OCI-LY1 (cell line): ENCODE data around the gene DEPDC5.

Source experiments
- H2AFZ ChIP-seq: fragments of 200-600 bp; sonication (generic), shearing (Covaris generic); 2 replicates; pipeline ENCODE4 v1.6.0; 2014; ENCODE audit warnings: antibody characterized with exemption, mild to moderate bottlenecking, low read length
- H3F3A ChIP-seq: fragments of 200-600 bp; sonication (generic), shearing (Covaris generic); 2 replicates; pipeline ENCODE4 v1.6.0; 2014; ENCODE audit warnings: mild to moderate bottlenecking, antibody characterized with exemption, low read length, moderate library complexity; ENCODE audit not compliant: insufficient read depth
- H3K27ac ChIP-seq: fragments of 200-600 bp; sonication (generic); 2 replicates; pipeline ENCODE4 v1.5.1; 2014; ENCODE audit warnings: low read length, mixed run types, mild to moderate bottlenecking, low read depth; ENCODE audit not compliant: poor library complexity, severe bottlenecking
- H3K27me3 ChIP-seq: fragments of 200-600 bp; sonication (generic); 2 replicates; pipeline ENCODE4 v1.6.0; 2014; ENCODE audit warnings: antibody characterized with exemption, mild to moderate bottlenecking, low read length, moderate library complexity; ENCODE audit not compliant: insufficient read depth
- H3K36me3 ChIP-seq: fragments of 200-600 bp; sonication (generic); 2 replicates; pipeline ENCODE4 v1.6.1; 2014; ENCODE audit warnings: mild to moderate bottlenecking, antibody characterized with exemption, low read length, moderate library complexity, mixed read lengths; ENCODE audit not compliant: insufficient read depth
- H3K4me1 ChIP-seq: fragments of 200-600 bp; sonication (generic); 2 replicates; pipeline ENCODE4 v1.5.1; 2014; ENCODE audit warnings: mild to moderate bottlenecking, low read length, moderate library complexity; ENCODE audit not compliant: insufficient read depth, severe bottlenecking
- H3K4me2 ChIP-seq: fragments of 200-600 bp; sonication (generic), shearing (Covaris generic); 2 replicates; pipeline ENCODE4 v1.6.1; 2014; ENCODE audit warnings: low read length
- H3K4me3 ChIP-seq: fragments of 200-600 bp; sonication (generic); 2 replicates; pipeline ENCODE4 v1.5.1; 2014; ENCODE audit warnings: low read length, low read depth, mild to moderate bottlenecking, mixed read lengths; ENCODE audit not compliant: poor library complexity, severe bottlenecking
- H3K79me2 ChIP-seq: fragments of 200-600 bp; shearing (Covaris generic); 2 replicates; pipeline ENCODE4 v1.6.1; 2016; ENCODE audit warnings: mixed run types, low read length, mixed read lengths; ENCODE audit not compliant: insufficient read depth
- H3K9ac ChIP-seq: fragments of 200-600 bp; sonication (generic), shearing (Covaris generic); 2 replicates; pipeline ENCODE4 v1.6.1; 2014; ENCODE audit warnings: mild to moderate bottlenecking, low read length, mixed read lengths
- H3K9me2 ChIP-seq: fragments of 200-600 bp; sonication (generic), shearing (Covaris generic); 2 replicates; pipeline ENCODE4 v1.6.1; 2014; ENCODE audit warnings: low read depth, mild to moderate bottlenecking, low read length, mixed read lengths
- H3K9me3 ChIP-seq: fragments of 200-600 bp; shearing (Covaris generic); 2 replicates; pipeline ENCODE4 v1.6.1; 2014; ENCODE audit warnings: low read length, mixed read lengths
- H4K20me1 ChIP-seq: fragments of 200-600 bp; sonication (generic), shearing (Covaris generic); 2 replicates; pipeline ENCODE4 v1.6.0; 2016; ENCODE audit warnings: mild to moderate bottlenecking, low read length; ENCODE audit not compliant: insufficient read depth
- EZH2 ChIP-seq: fragments of 200-600 bp; sonication (generic), shearing (Covaris generic); IDR thresholded peaks from 2 replicates; pipeline ENCODE4 v1.8.0; 2017; ENCODE audit warnings: borderline replicate concordance, mixed run types, mild to moderate bottlenecking, antibody characterized with exemption, low read length, moderate library complexity, mixed read lengths
- TF ChIP-seq, protein P1 (sequence below): fragments of 200-600 bp; sonication (generic), shearing (Covaris generic); IDR thresholded peaks from 2 replicates; pipeline ENCODE4 v1.5.1; 2017; ENCODE audit warnings: mild to moderate bottlenecking, antibody characterized with exemption, low read length, moderate library complexity, mixed read lengths

Gene DEPDC5

DNA sequence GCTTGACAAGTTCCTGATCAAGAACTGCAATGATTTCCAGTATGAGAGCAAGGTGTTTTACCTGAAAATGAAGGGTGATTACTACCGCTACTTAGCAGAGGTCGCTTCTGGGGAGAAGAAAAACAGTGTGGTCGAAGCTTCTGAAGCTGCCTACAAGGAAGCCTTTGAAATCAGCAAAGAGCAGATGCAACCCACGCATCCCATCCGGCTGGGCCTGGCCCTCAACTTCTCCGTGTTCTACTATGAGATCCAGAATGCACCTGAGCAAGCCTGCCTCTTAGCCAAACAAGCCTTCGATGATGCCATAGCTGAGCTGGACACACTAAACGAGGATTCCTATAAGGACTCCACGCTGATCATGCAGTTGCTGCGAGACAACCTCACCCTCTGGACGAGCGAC, 202.5 kb downstream of the DEPDC5 start:
- Histone ChIP-seq H3K27ac (no peak overlapping the region), H3F3A (no peaks in the 10 kb centered on the region), H3K27me3 (no peaks in the 10 kb centered on the region), H3K4me3 (no peak overlapping the region), H3K79me2 (peaks cover 30% of the 10 kb centered on the region), H3K9me2 (no peaks in the 10 kb centered on the region), H2AFZ (no peak overlapping the region), H3K4me2 (no peak overlapping the region), H3K36me3 (peaks cover 55% of the 10 kb centered on the region), H4K20me1 (no peaks in the 10 kb centered on the region), H3K4me1 (peaks cover 1% of the 10 kb centered on the region), H3K9ac (no peak overlapping the region), H3K9me3 (no peaks in the 10 kb centered on the region)
- TF ChIP-seq EZH2 = no peak
- TF ChIP-seq, protein P1, sequence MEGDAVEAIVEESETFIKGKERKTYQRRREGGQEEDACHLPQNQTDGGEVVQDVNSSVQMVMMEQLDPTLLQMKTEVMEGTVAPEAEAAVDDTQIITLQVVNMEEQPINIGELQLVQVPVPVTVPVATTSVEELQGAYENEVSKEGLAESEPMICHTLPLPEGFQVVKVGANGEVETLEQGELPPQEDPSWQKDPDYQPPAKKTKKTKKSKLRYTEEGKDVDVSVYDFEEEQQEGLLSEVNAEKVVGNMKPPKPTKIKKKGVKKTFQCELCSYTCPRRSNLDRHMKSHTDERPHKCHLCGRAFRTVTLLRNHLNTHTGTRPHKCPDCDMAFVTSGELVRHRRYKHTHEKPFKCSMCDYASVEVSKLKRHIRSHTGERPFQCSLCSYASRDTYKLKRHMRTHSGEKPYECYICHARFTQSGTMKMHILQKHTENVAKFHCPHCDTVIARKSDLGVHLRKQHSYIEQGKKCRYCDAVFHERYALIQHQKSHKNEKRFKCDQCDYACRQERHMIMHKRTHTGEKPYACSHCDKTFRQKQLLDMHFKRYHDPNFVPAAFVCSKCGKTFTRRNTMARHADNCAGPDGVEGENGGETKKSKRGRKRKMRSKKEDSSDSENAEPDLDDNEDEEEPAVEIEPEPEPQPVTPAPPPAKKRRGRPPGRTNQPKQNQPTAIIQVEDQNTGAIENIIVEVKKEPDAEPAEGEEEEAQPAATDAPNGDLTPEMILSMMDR = no peak
